Measurements from ENCODE around the gene TEC.

The TEC gene

GRCh38 chr4:48120132-48120531, 149.5 kb downstream of the TEC start:
- DNase-seq (ENCODE audit: low read depth), result no peak

DNA sequence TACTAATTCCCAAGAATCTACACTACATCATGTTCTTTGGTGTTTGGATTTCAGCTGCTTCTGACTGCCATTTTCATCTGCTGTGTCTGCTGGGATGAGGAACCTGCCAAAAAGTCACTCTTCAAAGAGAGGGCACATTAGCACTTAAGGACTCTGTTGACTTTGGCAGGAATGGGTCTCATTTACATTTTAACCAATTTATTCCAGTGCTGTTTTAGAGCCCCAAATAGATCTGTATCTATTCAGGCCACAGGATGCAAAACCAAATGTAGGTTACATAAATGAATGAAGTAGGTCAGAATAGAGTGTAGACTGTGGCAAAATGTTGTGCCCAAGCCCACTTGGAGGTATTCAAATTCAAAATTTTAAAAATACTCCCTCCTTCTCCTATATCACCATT, 150.0 kb downstream of the TEC start:
- no peak for DNase-seq (ENCODE audit: low read depth)

- no peak for DNase-seq (ENCODE audit: low read depth)
Measured at GRCh38 chr4:48118081-48118480, 151.6 kb downstream of the TEC start.

GRCh38 chr4:48116582-48116981, 153.1 kb downstream of the TEC start:
- DNase-seq (ENCODE audit: low read depth), result no peak

- DNase-seq (ENCODE audit: low read depth), result no peak
Measured at GRCh38 chr4:48114412-48114811, 155.2 kb downstream of the TEC start.

DNA sequence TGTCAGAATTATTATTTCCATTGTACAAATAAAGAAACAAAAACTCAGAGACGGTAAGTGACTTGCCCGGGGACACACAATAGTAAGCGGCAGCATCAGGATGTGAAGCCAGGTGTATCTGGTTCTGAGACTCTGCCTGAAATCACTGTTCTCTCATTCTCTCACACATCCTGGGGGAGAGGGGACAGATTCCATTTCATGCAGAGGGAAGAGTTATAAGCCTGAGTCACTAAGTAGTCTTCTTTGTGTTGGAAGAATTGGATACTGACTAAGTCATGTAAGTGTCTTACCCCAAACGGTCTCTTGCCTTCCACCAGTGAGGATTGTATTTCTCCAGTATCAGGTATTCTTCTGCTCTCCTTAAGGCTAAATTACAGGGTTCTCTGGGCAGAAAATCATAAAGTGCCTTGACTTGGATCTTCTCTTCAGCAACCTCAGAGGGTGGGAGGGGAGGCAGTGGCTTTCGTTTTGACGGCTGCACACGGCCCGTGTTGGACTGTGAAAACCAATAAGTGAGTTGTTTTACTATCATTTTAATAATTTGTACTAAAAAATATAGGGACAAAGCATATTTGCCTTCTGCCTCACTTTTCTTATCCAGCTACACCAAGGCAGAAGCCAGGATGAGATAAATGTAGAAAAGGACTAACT, 157.5 kb downstream of the TEC start:
- no peak for DNase-seq (ENCODE audit: low read depth)

DNA sequence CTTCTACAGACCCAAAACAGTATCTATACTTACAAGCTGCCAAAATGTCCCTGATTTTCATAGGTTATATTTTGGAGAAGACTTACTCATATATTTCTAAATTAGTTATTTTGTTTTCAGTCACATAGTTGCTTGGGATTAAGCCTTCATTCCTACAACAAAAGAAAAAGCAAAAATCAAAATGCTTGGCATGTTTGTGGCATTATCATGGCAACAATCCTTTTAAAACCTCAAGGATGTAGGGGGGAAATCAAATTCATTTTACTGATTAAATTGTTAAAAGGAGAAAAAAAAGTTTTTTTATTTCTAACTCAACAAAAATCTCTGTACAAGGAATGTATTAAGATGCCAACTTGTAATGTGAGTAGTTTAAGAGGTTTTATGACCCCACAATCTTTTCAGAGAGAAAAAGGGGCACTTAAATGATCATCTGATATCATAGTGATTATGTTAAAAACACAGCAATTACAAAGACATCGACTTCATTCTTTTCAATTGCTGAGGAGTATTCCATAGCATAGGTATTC, 159.1 kb downstream of the TEC start:
- DNase-seq (ENCODE audit: low read depth), result no peak

- no peak for DNase-seq (ENCODE audit: low read depth)
Measured at GRCh38 chr4:48109413-48110263, 160.0 kb downstream of the TEC start.

DNA sequence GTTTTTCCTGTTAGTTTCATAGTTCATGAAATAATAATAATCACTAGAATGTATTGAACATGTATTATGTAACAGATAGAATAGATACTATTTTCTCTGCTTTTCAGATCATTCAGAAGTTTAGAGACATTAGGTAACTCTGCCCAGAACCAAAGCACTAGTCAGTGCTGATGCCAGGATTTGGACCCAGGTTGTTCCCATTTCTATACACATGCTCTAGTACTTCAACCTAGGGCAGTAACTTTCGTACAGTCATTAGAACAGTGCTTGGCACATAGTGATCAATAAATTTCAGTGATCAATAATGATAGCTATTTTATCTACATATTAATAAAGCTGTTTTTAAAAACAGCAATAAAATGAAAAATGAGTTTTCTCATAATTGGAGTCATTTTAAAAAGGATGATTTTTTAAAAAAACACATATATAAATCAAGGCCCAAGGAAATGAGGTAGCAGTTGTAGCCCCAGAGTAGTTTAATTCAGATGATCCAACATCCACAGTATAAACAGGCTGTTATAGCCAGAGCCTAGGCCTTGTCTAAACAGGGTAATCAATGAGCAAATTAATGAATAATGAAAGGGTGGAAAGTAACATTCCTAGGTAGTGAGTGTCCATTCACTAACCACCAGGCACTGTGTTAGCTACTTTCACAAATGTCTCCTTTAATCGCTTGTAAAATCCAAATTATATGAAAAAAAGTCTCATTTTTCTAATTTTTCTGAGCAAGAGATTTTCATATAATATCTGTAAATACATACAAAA, 161.1 kb downstream of the TEC start:
- no peak for DNase-seq (ENCODE audit: low read depth)

GRCh38 chr4:48105230-48105629, 164.4 kb downstream of the TEC start:
- no peak for DNase-seq (ENCODE audit: low read depth)

GRCh38 chr4:48103483-48104139, 166.0 kb downstream of the TEC start:
- DNase-seq (ENCODE audit: low read depth), result no peak

GRCh38 chr4:48102303-48102702, 167.3 kb downstream of the TEC start:
- no peak for DNase-seq (ENCODE audit: low read depth)

- DNase-seq (ENCODE audit: low read depth), result no peak
Measured at GRCh38 chr4:48100256-48100655, 169.4 kb downstream of the TEC start.

DNA sequence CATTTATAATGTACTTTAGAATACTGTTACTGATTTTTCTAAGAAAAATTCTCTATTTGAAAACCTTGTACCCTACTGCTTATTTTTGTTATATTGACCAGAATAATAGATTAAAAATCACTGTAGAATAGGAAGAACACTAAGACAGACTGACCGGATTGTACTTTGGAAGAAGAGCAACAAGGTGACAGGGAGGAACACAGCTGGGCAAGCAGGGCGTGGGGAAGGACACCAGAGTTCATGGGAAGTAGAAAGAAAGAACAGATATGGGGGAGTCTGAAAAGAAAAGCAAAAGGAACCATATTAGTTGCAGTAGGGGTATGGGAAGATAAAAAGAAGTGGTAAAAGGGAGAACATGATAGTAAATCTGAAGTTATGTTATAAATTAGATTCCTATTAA, 174.2 kb downstream of the TEC start:
- DNase-seq (ENCODE audit: low read depth), result no peak

DNA sequence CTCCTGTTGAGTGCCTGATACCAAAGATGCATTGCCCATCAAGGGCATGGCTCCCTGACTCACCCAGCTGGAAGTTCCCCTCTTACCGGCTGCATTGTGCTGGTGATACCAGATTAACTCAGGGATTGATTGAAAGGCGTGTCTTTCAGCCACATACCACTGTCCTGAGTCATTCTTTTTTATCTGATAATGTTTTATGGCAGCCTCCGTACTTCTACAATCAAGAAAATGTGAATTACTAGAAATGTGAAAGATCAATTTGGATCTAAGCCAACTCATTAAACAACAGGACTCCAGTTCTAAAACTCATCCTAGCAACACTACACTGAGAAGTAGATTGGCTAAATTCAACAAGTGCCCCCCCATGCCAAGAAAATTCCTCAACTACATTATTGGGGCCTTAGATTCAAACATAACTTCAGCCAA, 175.6 kb downstream of the TEC start:
- no peak for DNase-seq (ENCODE audit: low read depth)

- DNase-seq (ENCODE audit: low read depth), result no peak
Measured at GRCh38 chr4:48090621-48091020, 179.0 kb downstream of the TEC start.

GRCh38 chr4:48085821-48086589, 183.6 kb downstream of the TEC start:
- DNase-seq (ENCODE audit: low read depth), result no peak
